OCI-LY1 (cell line): ENCODE data around the gene XYLT1.

Source experiments
- H2AFZ ChIP-seq: fragments of 200-600 bp; sonication (generic), shearing (Covaris generic); 2 replicates; pipeline ENCODE4 v1.6.0; 2014; ENCODE audit warnings: antibody characterized with exemption, mild to moderate bottlenecking, low read length
- H3F3A ChIP-seq: fragments of 200-600 bp; sonication (generic), shearing (Covaris generic); 2 replicates; pipeline ENCODE4 v1.6.0; 2014; ENCODE audit warnings: mild to moderate bottlenecking, antibody characterized with exemption, low read length, moderate library complexity; ENCODE audit not compliant: insufficient read depth
- H3K27ac ChIP-seq: fragments of 200-600 bp; sonication (generic); 2 replicates; pipeline ENCODE4 v1.5.1; 2014; ENCODE audit warnings: low read length, mixed run types, mild to moderate bottlenecking, low read depth; ENCODE audit not compliant: poor library complexity, severe bottlenecking
- H3K27me3 ChIP-seq: fragments of 200-600 bp; sonication (generic); 2 replicates; pipeline ENCODE4 v1.6.0; 2014; ENCODE audit warnings: antibody characterized with exemption, mild to moderate bottlenecking, low read length, moderate library complexity; ENCODE audit not compliant: insufficient read depth
- H3K36me3 ChIP-seq: fragments of 200-600 bp; sonication (generic); 2 replicates; pipeline ENCODE4 v1.6.1; 2014; ENCODE audit warnings: mild to moderate bottlenecking, antibody characterized with exemption, low read length, moderate library complexity, mixed read lengths; ENCODE audit not compliant: insufficient read depth
- H3K4me1 ChIP-seq: fragments of 200-600 bp; sonication (generic); 2 replicates; pipeline ENCODE4 v1.5.1; 2014; ENCODE audit warnings: mild to moderate bottlenecking, low read length, moderate library complexity; ENCODE audit not compliant: insufficient read depth, severe bottlenecking
- H3K4me2 ChIP-seq: fragments of 200-600 bp; sonication (generic), shearing (Covaris generic); 2 replicates; pipeline ENCODE4 v1.6.1; 2014; ENCODE audit warnings: low read length
- H3K4me3 ChIP-seq: fragments of 200-600 bp; sonication (generic); 2 replicates; pipeline ENCODE4 v1.5.1; 2014; ENCODE audit warnings: low read length, low read depth, mild to moderate bottlenecking, mixed read lengths; ENCODE audit not compliant: poor library complexity, severe bottlenecking
- H3K79me2 ChIP-seq: fragments of 200-600 bp; shearing (Covaris generic); 2 replicates; pipeline ENCODE4 v1.6.1; 2016; ENCODE audit warnings: mixed run types, low read length, mixed read lengths; ENCODE audit not compliant: insufficient read depth
- H3K9ac ChIP-seq: fragments of 200-600 bp; sonication (generic), shearing (Covaris generic); 2 replicates; pipeline ENCODE4 v1.6.1; 2014; ENCODE audit warnings: mild to moderate bottlenecking, low read length, mixed read lengths
- H3K9me2 ChIP-seq: fragments of 200-600 bp; sonication (generic), shearing (Covaris generic); 2 replicates; pipeline ENCODE4 v1.6.1; 2014; ENCODE audit warnings: low read depth, mild to moderate bottlenecking, low read length, mixed read lengths
- H3K9me3 ChIP-seq: fragments of 200-600 bp; shearing (Covaris generic); 2 replicates; pipeline ENCODE4 v1.6.1; 2014; ENCODE audit warnings: low read length, mixed read lengths
- H4K20me1 ChIP-seq: fragments of 200-600 bp; sonication (generic), shearing (Covaris generic); 2 replicates; pipeline ENCODE4 v1.6.0; 2016; ENCODE audit warnings: mild to moderate bottlenecking, low read length; ENCODE audit not compliant: insufficient read depth
- CTCF ChIP-seq: fragments of 200-600 bp; sonication (generic), shearing (Covaris generic); IDR thresholded peaks from 2 replicates; pipeline ENCODE4 v1.5.1; 2017; ENCODE audit warnings: mild to moderate bottlenecking, antibody characterized with exemption, low read length, moderate library complexity, mixed read lengths
- EZH2 ChIP-seq: fragments of 200-600 bp; sonication (generic), shearing (Covaris generic); IDR thresholded peaks from 2 replicates; pipeline ENCODE4 v1.8.0; 2017; ENCODE audit warnings: borderline replicate concordance, mixed run types, mild to moderate bottlenecking, antibody characterized with exemption, low read length, moderate library complexity, mixed read lengths

Gene XYLT1

GRCh38 chr16:17223576-17223975 is 247.2 kb downstream of the XYLT1 start:
- H2AFZ ChIP-seq, result no peak overlapping the region
- H3K9me3 ChIP-seq, result no peaks in the 10 kb centered on the region
- peaks cover 18% of the 10 kb centered on the region; the same call in 1 of the 2 replicates for H3K36me3 ChIP-seq
- no peak overlapping the region for H3K4me3 ChIP-seq
- H3K9me2 ChIP-seq, result no peaks in the 10 kb centered on the region
- peak overlapping the region; percentile 10 for H3K27ac ChIP-seq
- H3K4me1 ChIP-seq, result peaks cover 32% of the 10 kb centered on the region
- H4K20me1 ChIP-seq, result no peaks in the 10 kb centered on the region
- H3F3A ChIP-seq, result no peaks in the 10 kb centered on the region
- H3K27me3 ChIP-seq, result no peaks in the 10 kb centered on the region
- no peak for TF ChIP-seq CTCF
- no peak for TF ChIP-seq EZH2
- no peak overlapping the region for H3K9ac ChIP-seq
- no peaks in the 10 kb centered on the region for H3K79me2 ChIP-seq
- H3K4me2 ChIP-seq, result no peak overlapping the region

DNA sequence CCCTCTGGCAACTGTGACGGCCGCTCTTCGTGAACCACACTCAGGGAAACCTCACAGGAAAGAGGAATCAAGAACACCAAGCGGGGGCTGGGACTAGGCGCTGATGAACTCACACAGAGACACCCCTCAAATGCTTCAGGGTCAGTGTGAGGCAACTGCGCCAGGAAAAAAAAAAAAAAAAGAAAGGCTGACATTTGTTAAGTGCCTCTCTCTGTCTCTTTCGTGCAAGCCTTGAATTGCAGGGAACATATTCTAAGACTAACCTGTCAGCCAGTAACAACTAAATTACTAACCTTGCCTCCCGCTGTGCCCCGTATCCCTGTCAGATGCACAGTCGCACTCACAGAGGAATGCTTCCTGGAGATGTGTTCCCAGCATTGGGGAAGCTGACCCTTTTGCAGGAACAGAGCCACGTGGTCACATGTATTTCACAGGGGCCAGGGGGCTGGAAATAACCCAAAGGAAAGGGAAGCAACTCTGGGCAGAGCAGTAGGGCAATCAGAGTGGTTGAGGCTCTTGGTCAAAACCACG is 247.8 kb downstream of the XYLT1 start:
- no peaks in the 10 kb centered on the region for H3K9me2 ChIP-seq
- H3K9ac ChIP-seq, result no peak overlapping the region
- no peaks in the 10 kb centered on the region for H3K27me3 ChIP-seq
- TF ChIP-seq EZH2 (no peak), CTCF (no peak)
- no peak overlapping the region for H2AFZ ChIP-seq
- no peaks in the 10 kb centered on the region for H3F3A ChIP-seq
- H3K27ac ChIP-seq, result no peak overlapping the region
- no peak overlapping the region for H3K4me2 ChIP-seq
- H3K4me1 ChIP-seq, result peaks cover 32% of the 10 kb centered on the region
- no peaks in the 10 kb centered on the region for H3K9me3 ChIP-seq
- peaks cover 18% of the 10 kb centered on the region; the same call in 1 of the 2 replicates for H3K36me3 ChIP-seq
- no peaks in the 10 kb centered on the region for H4K20me1 ChIP-seq
- H3K4me3 ChIP-seq, result no peak overlapping the region
- H3K79me2 ChIP-seq, result no peaks in the 10 kb centered on the region

- Histone ChIP-seq H3K9me2 (no peaks in the 10 kb centered on the region), H3F3A (no peaks in the 10 kb centered on the region), H4K20me1 (no peaks in the 10 kb centered on the region), H3K9me3 (no peaks in the 10 kb centered on the region), H3K9ac (no peak overlapping the region), H3K79me2 (no peaks in the 10 kb centered on the region), H3K27ac (no peak overlapping the region), H2AFZ (no peak overlapping the region), H3K4me1 (peaks cover 18% of the 10 kb centered on the region), H3K27me3 (no peaks in the 10 kb centered on the region), H3K36me3 (peaks cover 32% of the 10 kb centered on the region; the same call in 1 of the 2 replicates), H3K4me2 (no peak overlapping the region), H3K4me3 (no peak overlapping the region)
- TF ChIP-seq CTCF (no peak), EZH2 (no peak)
Observed at GRCh38 chr16:17219991-17220390, 250.8 kb downstream of the XYLT1 start.
